GM19395 (cell line): ENCODE results near the gene STIM1.
"Not testable (repeated sequence)": the region's sequence is repeated elsewhere in the genome, so short reads cannot be mapped to it uniquely, and the experiment has no call there.

Experiments
- ATAC-seq: cut with Tn5 transposase; IDR thresholded peaks from one replicate; pipeline ENCODE4 v1.9.1; 2021; ENCODE audit warnings: mild to moderate bottlenecking, moderate library complexity; ENCODE audit not compliant: unreplicated experiment

Gene STIM1

DNA sequence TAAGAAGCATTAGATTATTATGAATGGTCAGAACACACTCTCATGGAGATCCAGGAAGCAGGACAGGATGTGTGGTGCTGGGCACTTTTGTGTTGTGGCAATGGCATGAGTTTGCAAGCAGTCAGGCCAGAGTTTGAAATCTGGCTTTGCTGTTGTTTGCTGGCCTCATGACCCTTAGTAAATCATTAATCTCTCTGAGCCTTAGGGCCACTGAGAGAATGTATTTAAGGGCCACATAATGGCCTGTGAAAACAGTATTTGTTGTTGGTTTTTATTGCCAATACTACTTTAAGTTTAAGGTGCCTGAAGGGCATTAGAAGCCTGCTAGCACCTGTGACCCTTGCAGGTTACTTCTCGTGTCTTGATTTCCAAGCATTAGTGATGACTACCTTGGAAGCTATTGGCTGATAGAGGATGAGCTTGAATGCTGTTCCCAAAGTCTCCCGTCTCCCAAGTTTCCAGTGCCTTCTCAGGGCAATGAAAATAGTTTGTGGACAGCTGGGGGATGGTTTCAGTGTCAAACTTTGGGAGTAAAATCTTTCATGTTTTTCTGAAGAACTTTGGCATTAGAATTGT lies 24.6 kb downstream of the STIM1 start:
- ATAC-seq, result peak; percentile 43

GRCh38 chr11:3880724-3881123 lies 25.3 kb downstream of the STIM1 start:
- ATAC-seq, result peak; percentile 60

- no peak for ATAC-seq
Measured at GRCh38 chr11:3882655-3883054, 27.2 kb downstream of the STIM1 start.

DNA sequence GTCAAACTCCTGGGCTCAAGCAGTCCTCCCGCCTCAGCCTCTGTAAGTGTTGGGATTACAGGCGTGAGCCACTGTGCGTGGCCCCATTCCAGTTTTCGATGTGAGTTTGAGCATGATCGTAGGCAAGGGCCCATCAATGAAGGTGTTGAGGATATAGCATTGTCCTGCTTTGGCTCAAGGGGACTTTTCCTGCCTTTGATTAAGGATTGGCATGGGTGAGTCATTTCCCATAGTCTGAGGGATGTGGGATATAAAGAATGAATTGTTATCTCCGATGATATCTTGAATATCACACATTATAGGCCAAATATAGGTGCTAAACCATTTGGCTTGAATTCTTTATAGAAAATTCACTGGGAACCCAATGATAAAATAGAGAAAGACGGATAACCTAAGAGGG lies 30.4 kb downstream of the STIM1 start:
- ATAC-seq, result no peak

DNA sequence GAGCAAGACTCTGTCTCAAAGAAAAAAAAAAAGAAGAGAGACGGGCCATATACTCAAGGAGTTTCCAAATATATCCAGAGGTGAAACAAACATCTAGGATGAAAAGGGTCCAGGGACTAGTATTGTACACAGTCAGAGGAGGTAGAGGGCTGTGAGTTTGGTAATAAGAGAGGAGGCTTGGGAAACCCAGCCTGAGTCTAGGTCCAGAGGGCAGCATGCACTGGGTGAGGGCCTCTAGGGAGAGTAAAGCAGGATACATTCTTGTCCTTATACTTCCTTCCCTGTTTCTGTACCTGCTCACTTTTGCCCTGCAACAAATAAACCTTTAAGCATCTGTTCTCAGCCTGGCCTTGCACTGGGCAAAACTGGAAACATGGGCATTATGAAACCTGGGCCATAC lies 31.5 kb downstream of the STIM1 start:
- ATAC-seq, result no peak

- ATAC-seq, result no peak
Measured at GRCh38 chr11:3888876-3889275, 33.4 kb downstream of the STIM1 start.

DNA sequence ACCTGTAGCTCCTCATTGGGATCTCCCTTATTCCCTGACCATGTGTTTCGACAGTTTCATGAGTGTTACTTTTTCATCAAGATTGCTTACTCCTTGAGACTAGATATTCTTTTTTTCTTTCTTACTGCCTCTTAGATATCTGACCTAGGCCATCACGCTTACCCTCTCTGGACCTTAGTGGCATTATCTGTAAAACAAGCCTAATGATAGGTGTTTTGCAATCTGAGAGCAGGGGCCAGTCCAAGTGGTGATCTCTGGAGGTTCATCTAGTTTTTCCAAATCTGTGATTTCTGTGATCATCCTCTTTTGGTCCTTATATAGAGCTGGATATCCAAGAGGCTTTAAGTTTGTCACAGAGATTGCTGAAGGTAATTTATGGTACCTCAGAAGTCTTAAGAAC lies 34.5 kb downstream of the STIM1 start:
- ATAC-seq, result no peak

DNA sequence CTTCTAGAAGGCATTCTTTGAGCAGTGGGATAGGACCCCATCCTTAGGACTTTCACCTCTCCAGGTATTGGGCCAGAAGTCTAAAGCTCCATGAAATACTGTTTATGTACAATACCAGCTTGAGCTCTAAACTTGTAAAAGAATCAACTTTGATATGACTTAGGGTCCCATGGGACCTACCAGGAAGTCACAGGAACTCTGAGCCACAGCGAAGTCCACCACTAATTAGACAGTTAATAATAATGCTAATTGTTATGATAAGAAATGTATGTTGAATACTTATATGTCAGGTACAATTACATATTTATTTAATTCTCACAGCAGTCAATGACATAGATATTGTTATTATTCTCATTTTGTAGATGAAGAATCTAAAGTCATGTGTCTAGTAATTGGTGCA lies 35.3 kb downstream of the STIM1 start:
- ATAC-seq, result no peak

DNA sequence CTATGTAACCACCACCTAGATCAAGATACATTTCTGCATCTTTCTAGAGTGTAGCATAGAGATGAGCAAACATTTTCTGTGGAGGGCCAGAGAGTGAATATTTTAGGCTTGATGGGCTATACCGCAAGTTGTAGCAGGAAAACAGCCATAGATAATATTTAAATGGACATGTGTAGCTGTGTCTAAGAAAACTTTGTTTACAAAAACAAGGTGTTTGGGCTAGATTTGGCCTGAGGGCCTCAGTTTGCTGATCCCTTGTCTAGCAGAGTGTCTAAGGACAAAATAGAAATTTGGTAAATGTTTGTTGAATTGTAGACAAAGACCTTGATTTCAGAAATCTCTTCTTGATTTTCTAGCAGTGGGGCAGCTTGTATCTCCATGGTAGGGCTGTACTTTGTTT lies 36.3 kb downstream of the STIM1 start:
- ATAC-seq, result no peak

- no peak for ATAC-seq
Measured at GRCh38 chr11:3892156-3892555, 36.7 kb downstream of the STIM1 start.

GRCh38 chr11:3893311-3893710 lies 37.8 kb downstream of the STIM1 start:
- ATAC-seq, result peak; percentile 10

GRCh38 chr11:3894128-3894731 lies 38.8 kb downstream of the STIM1 start:
- ATAC-seq, result peak; percentile 99

- no peak for ATAC-seq
Measured at GRCh38 chr11:3896644-3897043, 41.2 kb downstream of the STIM1 start.

- not testable (repeated sequence) for ATAC-seq
Measured at GRCh38 chr11:3900230-3900629, 44.8 kb downstream of the STIM1 start.

GRCh38 chr11:3901249-3902025 lies 46.0 kb downstream of the STIM1 start:
- ATAC-seq, result no peak

DNA sequence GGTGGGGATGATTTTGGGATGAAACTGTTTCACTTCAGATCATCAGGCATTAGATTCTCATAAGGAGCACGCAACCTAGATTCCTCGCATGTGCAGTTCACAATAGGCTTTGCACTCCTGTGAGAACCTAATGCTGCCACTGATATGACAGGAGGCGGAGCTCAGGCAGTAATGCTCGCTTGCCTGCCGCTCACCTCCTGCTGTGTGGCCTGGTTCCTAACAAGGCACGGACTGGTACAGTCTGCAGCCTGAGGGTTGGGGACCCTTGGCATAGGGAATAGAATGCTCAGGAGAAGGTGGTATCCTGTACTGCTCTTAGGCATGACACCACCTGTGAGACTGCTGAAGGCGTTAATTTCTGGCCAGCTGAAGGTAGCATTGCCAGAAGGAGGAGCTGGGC lies 47.0 kb downstream of the STIM1 start:
- no peak for ATAC-seq

- peak; percentile 65 for ATAC-seq
Measured at GRCh38 chr11:3903207-3903896, 47.9 kb downstream of the STIM1 start.

- ATAC-seq, result no peak
Measured at GRCh38 chr11:3904228-3904627, 48.8 kb downstream of the STIM1 start.

GRCh38 chr11:3905080-3905953 lies 49.9 kb downstream of the STIM1 start:
- ATAC-seq, result peak; percentile 84

- ATAC-seq, result no peak
Measured at GRCh38 chr11:3906166-3906565, 50.7 kb downstream of the STIM1 start.

GRCh38 chr11:3907590-3907989 lies 52.1 kb downstream of the STIM1 start:
- no peak for ATAC-seq
